DND-41 (cell line): ENCODE measurements around the gene PDE4A.

Source experiments
- CTCF ChIP-seq: IDR thresholded peaks from 2 replicates; pipeline ENCODE4 v1.5.1; 2012; ENCODE audit warnings: borderline replicate concordance, low read length, moderate library complexity, mild to moderate bottlenecking; ENCODE audit not compliant: poor library complexity, severe bottlenecking; ENCODE audit errors: extremely low read depth
- EZH2 ChIP-seq: IDR thresholded peaks from 3 replicates; pipeline ENCODE4 v1.6.1; 2012; ENCODE audit warnings: borderline replicate concordance, low read depth, mild to moderate bottlenecking, moderate library complexity, low read length, inconsistent platforms; ENCODE audit not compliant: severe bottlenecking

- TF ChIP-seq EZH2 (no peak), CTCF (no peak)
These were observed 28.7 kb downstream of the PDE4A start for GRCh38 chr19:10449037-10449436.
